ENCODE data around the gene MCC.

DNA sequence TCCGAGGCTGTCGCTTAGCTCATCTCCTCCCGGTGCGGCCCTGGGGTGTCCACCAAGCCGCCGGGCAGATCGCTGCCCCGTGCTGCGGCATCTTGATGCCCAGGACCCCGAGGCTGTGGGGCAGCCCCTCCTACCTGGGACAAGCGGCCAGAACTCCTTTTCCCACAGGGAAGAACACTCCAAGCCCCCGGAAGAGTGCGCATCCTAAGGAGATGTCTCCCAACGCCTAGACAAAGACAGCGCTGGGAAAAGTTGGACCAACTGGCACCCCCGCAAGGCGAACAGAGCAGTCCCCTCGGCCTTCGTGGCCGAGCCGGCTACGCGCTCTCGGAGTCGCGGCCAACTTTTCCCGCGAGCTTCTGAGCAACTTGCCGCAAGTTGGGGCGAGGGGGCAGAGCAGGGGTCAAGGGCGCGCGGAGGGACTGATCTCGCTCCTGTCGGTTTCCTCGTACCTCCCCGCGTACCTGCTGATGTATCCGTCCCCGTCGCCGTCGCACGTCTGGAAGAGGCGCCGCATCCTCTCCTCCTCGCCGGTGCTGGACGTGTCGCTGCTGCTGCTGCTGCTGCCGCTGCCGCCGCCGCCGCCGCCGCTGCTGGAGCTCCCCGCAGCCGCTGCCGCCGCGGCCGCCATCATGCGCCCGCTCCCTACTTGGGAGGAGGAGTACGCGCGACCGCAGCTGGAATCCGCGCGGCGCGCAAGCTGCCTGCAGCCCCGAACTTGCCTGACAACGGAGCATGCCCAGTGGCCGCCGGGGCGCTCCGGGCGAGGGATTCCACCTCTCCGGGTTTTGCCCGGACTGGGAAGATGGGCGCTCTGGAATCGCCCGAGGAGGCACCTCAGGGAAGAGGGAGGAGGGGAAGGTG lies at the start of gene MCC:
- no peak for TF ChIP-seq EZH2 (IDR thresholded peaks at IDR 0.05; ENCODE audit: low read length)
- TF ChIP-seq, protein P1, sequence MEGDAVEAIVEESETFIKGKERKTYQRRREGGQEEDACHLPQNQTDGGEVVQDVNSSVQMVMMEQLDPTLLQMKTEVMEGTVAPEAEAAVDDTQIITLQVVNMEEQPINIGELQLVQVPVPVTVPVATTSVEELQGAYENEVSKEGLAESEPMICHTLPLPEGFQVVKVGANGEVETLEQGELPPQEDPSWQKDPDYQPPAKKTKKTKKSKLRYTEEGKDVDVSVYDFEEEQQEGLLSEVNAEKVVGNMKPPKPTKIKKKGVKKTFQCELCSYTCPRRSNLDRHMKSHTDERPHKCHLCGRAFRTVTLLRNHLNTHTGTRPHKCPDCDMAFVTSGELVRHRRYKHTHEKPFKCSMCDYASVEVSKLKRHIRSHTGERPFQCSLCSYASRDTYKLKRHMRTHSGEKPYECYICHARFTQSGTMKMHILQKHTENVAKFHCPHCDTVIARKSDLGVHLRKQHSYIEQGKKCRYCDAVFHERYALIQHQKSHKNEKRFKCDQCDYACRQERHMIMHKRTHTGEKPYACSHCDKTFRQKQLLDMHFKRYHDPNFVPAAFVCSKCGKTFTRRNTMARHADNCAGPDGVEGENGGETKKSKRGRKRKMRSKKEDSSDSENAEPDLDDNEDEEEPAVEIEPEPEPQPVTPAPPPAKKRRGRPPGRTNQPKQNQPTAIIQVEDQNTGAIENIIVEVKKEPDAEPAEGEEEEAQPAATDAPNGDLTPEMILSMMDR (optimal IDR thresholded peaks at IDR 0.05 in 1 of 3, IDR thresholded peaks at IDR 0.05 in 1 of 3, conservative IDR thresholded peaks at IDR 0.05 in 1 of 3; ENCODE audit: extremely low read depth in 1 of 3, insufficient read depth in 2 of 3, low read length in 3 of 3): no peak
